ENCODE results near the gene GARIN5B. TPM values are rescaled to one million over a fixed set of nuclear protein-coding genes. Genes with fewer than 3 reads are reported as not detected.

GARIN5B gene
- total RNA-seq, 1 donor from 2014 or later, result 0.27 TPM

DNA sequence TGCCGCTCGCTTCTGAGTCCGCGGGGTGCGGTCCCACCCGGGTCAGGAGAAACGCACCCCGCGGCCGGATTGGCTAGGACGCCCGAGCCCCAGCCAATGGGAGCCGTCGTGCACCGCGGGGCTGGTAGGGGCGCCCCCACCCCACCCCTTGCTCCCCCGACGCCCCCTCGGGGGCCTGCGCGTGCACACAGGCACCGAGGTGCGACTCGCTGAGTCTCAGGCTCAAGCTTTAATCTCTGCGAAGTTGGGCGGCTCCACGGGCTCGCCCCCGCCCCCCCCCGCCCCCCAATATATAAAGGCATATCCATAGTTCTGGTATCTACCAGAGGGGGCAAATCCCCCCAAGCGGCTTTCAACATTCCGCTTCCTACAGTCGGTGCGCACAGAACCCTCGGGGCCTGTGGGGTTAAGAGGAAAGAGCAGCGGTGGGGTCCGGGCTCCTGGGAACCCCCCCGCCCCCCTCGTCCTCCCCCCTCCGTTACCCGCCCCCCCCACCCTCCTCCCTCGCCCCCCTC is 8.3 kb downstream of the GARIN5B start, which contains the start of gene COX6B2:
COX6B2 (minus strand) TSS at position 22 of the 515 bp plus-strand sequence. CDS start 198 bp downstream, outside the sequence.
- no peaks in the 10 kb centered on the region for H3K9me3 Mint-ChIP-seq
- no peak for DNase-seq (ENCODE audit: low spot score in 2 of 2, unreplicated experiment in 2 of 2)
- H3K4me3 Mint-ChIP-seq, result peak within 1 kb of the TSS; percentile 65
- H3K27me3 Mint-ChIP-seq (ENCODE audit: low read depth), result peaks cover 68% of the 10 kb centered on the region
- peaks cover 21% of the 10 kb centered on the region for H3K4me1 Mint-ChIP-seq
- no peaks in the 10 kb centered on the region for H3K36me3 Mint-ChIP-seq
- H3K27ac Mint-ChIP-seq, result peak within 1 kb of the TSS; percentile 53
- TF ChIP-seq, protein P1, sequence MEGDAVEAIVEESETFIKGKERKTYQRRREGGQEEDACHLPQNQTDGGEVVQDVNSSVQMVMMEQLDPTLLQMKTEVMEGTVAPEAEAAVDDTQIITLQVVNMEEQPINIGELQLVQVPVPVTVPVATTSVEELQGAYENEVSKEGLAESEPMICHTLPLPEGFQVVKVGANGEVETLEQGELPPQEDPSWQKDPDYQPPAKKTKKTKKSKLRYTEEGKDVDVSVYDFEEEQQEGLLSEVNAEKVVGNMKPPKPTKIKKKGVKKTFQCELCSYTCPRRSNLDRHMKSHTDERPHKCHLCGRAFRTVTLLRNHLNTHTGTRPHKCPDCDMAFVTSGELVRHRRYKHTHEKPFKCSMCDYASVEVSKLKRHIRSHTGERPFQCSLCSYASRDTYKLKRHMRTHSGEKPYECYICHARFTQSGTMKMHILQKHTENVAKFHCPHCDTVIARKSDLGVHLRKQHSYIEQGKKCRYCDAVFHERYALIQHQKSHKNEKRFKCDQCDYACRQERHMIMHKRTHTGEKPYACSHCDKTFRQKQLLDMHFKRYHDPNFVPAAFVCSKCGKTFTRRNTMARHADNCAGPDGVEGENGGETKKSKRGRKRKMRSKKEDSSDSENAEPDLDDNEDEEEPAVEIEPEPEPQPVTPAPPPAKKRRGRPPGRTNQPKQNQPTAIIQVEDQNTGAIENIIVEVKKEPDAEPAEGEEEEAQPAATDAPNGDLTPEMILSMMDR (IDR thresholded peaks at IDR 0.05; ENCODE audit: unreplicated experiment), result no peak

DNA sequence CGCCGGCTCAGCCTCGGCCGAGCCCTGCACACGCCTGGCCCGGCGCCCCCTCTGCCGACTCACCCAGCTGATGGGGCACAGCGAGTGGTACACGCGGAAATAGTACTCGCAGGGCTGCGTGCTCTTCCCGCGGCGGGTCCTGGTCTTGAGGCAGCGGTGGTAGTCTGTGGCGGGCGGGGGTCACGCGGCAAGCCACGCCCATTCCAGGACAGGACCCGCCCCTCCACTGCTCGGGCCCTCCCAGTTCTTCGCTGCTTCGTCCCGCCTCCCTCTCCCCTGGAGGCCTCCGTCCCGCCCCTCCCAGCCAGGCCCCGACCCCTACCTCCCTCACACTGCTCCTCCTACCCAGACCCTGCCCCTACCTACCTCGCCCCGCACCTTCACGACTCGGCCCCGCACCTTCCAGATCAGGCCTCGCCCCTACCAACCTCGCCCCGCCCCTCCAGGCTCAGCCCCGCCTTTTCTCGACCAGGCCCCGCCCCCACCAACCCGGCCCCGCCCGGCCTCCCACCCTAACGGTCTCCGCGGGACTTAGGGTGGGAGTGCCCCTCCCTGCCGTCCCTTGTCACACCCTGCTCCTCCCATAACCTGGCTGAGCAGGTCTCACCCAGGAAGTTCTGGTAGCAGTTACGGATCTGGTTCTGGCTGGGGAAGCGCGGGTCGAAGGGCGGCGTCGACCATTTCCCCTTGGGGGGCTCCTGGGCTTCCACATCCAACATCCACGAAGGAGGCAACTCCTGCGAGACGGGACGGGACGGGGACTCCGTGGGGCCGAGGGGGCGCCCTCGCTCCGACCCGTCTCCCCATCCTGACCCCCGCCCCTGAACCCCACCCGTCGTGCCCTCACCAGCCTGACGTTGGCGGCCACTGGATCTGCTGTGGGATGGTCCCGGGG is 9.0 kb downstream of the GARIN5B start:
- Mint-ChIP-seq H3K27me3 (ENCODE audit: low read depth) (peaks cover 68% of the 10 kb centered on the region), H3K9me3 (no peaks in the 10 kb centered on the region), H3K36me3 (no peaks in the 10 kb centered on the region), H3K4me3 (peak overlapping the region; percentile 65), H3K27ac (no peak overlapping the region), H3K4me1 (peaks cover 21% of the 10 kb centered on the region)
- TF ChIP-seq, protein P1 (IDR thresholded peaks at IDR 0.05; ENCODE audit: unreplicated experiment), result no peak
- DNase-seq (ENCODE audit: low spot score in 2 of 2, unreplicated experiment in 2 of 2), result peak in 1 of 2 experiments; percentile 80

DNA sequence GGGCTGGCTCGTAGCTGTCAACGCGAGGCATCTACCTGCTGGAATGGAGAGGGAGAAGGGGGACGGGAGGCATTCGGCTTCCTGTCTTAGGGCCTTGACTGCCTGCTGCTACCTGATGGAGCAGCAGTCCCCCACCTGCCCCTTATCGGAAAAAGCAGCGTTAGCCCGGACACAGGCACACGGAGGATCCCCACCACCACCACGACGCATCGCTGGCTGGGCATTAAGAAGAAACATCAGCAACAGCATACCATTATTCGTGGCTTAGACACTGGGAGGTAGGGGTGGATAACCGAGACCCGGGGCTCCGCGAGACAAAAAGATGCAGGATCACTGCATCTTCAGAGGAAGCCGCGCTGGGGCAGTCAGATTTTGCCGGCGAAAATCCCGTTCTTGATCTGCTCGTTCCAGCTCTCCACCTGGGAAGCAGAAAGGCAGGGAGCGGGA is 9.7 kb downstream of the GARIN5B start:
- DNase-seq (ENCODE audit: low spot score in 2 of 2, unreplicated experiment in 2 of 2), result no peak
- Mint-ChIP-seq H3K27me3 (ENCODE audit: low read depth) (peaks cover 65% of the 10 kb centered on the region), H3K36me3 (no peaks in the 10 kb centered on the region), H3K27ac (no peak overlapping the region), H3K9me3 (no peaks in the 10 kb centered on the region), H3K4me1 (peaks cover 24% of the 10 kb centered on the region), H3K4me3 (peak overlapping the region; percentile 65)
- TF ChIP-seq, protein P1 (IDR thresholded peaks at IDR 0.05; ENCODE audit: unreplicated experiment), result no peak

DNA sequence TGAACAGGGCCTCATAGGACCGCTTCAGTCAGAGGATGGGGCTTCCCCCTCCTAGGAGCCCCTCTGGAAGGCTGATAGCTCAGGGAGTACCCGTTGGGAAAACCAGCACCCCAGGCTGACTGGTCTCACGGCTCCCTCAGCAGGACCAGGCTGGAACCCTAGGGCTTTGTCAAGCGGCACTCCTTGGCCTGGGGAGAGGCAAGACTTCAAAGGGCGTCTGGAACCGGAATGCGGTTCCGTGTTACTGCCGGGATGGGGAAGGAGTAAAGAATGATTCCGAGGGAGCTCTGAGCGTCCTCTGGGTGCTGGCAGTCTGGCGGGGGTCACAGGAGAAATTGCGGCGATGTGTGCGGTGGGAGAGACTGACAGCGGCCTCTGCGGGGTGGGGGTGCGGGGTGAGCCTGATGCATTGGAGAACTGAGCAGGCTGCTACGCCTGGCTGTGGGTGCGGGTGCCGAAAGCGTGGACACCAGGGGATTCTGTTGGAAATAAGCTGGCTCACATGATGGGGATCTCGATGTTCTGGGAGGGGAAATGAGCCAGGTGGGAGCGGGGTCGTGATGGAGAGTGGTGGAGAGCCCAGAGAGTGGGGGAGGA is 10.4 kb downstream of the GARIN5B start:
- H3K27me3 Mint-ChIP-seq (ENCODE audit: low read depth), result peaks cover 60% of the 10 kb centered on the region
- H3K9me3 Mint-ChIP-seq, result no peaks in the 10 kb centered on the region
- H3K4me1 Mint-ChIP-seq, result peaks cover 31% of the 10 kb centered on the region
- TF ChIP-seq, protein P1 (IDR thresholded peaks at IDR 0.05; ENCODE audit: unreplicated experiment), result no peak
- H3K36me3 Mint-ChIP-seq, result no peaks in the 10 kb centered on the region
- no peak for DNase-seq (ENCODE audit: low spot score in 2 of 2, unreplicated experiment in 2 of 2)
- H3K27ac Mint-ChIP-seq, result no peak overlapping the region
- peak overlapping the region; percentile 65 for H3K4me3 Mint-ChIP-seq

DNA sequence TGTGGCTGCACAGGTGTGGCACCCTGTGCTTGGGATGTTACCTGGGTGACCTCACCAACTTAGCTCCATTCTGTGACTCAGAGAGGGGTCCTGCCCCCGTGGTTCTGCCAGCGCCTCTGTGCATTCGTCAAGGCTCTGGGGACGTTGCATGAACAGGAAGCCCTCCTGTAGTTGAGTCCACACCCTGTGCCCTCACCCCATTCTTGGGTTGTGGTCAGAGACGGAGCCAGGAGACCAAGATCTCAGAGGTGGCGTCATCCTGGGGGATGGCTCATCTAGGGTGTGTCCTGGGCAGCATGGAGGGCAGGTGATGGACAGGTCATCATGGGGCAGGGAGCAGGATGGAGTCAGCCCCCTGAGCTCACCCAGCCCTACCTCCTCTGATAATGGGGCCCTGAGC is 11.0 kb downstream of the GARIN5B start:
- no peak overlapping the region for H3K27ac Mint-ChIP-seq
- no peak overlapping the region for H3K4me3 Mint-ChIP-seq
- TF ChIP-seq, protein P1 (IDR thresholded peaks at IDR 0.05; ENCODE audit: unreplicated experiment), result no peak
- peaks cover 55% of the 10 kb centered on the region for H3K27me3 Mint-ChIP-seq (ENCODE audit: low read depth)
- no peaks in the 10 kb centered on the region for H3K36me3 Mint-ChIP-seq
- DNase-seq (ENCODE audit: low spot score in 2 of 2, unreplicated experiment in 2 of 2), result no peak
- no peaks in the 10 kb centered on the region for H3K9me3 Mint-ChIP-seq
- peaks cover 31% of the 10 kb centered on the region for H3K4me1 Mint-ChIP-seq
